DND-41 (cell line): ENCODE results near the gene GRAMD4.

ENCODE experiments used
- CTCF ChIP-seq: IDR thresholded peaks from 2 replicates; pipeline ENCODE4 v1.5.1; 2012; ENCODE audit warnings: borderline replicate concordance, low read length, moderate library complexity, mild to moderate bottlenecking; ENCODE audit not compliant: poor library complexity, severe bottlenecking; ENCODE audit errors: extremely low read depth
- EZH2 ChIP-seq: IDR thresholded peaks from 3 replicates; pipeline ENCODE4 v1.6.1; 2012; ENCODE audit warnings: borderline replicate concordance, low read depth, mild to moderate bottlenecking, moderate library complexity, low read length, inconsistent platforms; ENCODE audit not compliant: severe bottlenecking

DNA sequence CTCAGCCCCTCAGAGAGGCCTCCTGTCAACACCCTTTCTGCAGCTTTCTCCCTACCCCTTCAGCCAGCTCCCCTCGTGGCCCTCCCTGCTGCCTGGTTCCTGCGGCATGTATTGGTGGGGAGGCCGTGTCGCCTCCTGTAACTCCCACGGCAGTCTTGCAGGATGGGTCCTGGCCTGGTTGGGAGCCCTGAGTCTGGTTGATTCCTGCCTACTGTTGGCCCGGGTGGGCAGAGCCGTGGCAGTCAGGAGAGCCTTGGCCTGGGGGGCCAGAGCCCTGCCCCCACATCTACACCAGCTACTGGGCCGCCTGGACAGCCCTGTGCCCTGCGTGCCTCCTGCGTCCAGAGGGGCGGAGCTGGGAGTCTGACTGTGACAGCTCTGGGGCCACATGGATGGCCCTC, 30.3 kb upstream of the GRAMD4 start:
- TF ChIP-seq CTCF: no peak
- no peak for TF ChIP-seq EZH2
